GM12875 (cell line): ENCODE measurements around the gene DPP10.

ENCODE experiments used
- H3K4me3 ChIP-seq: one replicate; pipeline ENCODE4 v1.5.1; 2011; ENCODE audit warnings: low read depth, low read length, control low read depth
- TF ChIP-seq, protein P1 (sequence below): IDR thresholded peaks from 2 replicates; pipeline ENCODE4 v1.5.1; 2011; ENCODE audit warnings: low read depth, mild to moderate bottlenecking, control low read depth, inconsistent platforms, low read length, moderate library complexity, borderline replicate concordance; ENCODE audit not compliant: insufficient read depth

Gene DPP10

DNA sequence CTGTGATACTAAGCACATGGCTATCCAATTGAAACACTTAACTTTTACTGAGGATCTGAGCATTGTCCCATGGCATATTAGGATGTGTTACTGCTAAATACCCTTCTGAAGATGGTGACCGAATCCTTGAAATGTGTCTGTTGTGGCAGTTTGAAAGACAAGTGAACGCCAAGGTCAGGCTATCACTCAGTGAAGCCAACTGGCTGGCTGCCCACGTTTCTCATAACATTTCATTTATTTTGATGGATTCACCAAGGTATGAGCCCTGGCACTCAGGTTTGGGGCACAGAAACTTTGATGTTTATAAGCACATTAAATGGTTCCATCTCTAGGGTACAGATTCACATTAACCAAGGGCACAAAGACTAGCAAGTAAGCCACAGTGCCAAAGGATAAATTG is 850.3 kb downstream of the DPP10 start:
- TF ChIP-seq, protein P1, sequence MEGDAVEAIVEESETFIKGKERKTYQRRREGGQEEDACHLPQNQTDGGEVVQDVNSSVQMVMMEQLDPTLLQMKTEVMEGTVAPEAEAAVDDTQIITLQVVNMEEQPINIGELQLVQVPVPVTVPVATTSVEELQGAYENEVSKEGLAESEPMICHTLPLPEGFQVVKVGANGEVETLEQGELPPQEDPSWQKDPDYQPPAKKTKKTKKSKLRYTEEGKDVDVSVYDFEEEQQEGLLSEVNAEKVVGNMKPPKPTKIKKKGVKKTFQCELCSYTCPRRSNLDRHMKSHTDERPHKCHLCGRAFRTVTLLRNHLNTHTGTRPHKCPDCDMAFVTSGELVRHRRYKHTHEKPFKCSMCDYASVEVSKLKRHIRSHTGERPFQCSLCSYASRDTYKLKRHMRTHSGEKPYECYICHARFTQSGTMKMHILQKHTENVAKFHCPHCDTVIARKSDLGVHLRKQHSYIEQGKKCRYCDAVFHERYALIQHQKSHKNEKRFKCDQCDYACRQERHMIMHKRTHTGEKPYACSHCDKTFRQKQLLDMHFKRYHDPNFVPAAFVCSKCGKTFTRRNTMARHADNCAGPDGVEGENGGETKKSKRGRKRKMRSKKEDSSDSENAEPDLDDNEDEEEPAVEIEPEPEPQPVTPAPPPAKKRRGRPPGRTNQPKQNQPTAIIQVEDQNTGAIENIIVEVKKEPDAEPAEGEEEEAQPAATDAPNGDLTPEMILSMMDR = no peak
- H3K4me3 ChIP-seq = no peak overlapping the region

DNA sequence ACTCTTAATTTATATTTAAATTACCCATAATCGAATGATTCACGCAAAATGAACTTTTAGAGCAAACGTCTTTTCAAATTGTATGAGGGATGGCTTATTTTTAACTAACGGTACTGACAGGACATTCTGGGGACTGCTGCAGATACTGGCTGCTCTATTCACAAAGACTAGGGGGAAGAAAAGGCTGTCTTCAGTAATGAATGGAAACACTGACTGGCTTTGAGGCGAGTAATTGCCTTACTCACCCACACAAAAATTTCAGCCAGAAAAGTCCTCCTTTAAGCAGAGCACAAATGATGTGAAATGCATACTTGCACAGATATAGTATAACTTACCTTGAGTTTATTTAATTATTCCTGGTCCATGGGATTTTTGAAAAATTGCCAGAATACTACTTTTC is 852.6 kb downstream of the DPP10 start:
- TF ChIP-seq, protein P1 = no peak
- H3K4me3 ChIP-seq = no peak overlapping the region

DNA sequence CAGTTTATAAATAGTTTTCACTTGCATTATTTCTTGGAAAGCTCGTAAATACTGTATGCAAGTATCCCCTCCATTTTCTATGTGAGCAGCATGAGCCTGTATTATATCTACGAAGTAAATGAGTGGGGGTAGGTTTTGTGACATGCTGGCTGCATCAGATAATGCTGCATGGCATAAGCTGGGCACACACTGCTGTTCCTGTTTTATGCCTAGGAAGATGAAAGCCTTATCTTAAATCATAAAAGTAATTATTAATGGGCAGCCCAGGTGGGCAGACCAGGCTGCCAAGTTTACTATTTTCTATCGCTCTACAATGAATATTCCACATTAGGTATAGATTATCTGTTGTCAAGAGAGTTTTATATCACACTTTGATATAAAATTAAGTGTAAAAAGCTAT is 854.6 kb downstream of the DPP10 start:
- TF ChIP-seq, protein P1 = no peak
- H3K4me3 ChIP-seq = no peak overlapping the region

DNA sequence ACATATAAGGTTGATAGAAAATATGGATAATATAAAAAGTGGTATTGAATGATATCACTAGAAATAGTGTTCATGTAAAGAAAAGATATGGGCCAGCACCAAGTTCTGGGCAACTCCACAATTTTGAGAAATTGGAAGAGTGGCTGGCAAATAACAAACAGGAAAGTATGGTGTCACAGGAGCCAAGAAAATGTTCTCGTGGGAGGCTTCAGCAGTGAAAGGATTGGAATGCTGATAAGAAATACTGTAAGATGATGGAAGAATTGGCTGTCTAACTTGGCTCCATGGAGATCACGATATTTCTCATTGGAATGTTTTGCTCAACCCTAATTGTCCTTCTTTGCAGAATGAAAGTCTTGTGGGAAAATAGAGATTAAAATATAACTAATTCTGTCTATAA is 856.8 kb downstream of the DPP10 start:
- TF ChIP-seq, protein P1 = no peak
- H3K4me3 ChIP-seq = no peak overlapping the region

DNA sequence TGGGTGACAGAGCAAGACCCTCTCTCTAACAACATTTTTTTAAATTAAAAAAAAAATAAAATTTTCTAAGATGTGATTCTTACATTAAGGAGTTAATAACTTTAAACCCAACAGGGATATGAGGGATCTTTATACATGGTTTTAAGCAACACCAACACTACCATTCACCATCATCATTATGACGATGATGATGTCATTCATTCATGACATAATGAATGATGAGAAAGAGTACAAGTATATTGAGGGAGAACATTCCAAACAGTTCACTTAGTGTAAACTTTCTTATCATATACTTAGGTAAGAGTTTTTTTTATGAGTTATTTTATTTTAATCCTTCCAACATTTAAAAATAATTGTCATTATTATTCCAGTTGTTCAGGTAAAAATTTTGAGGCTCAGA is 863.3 kb downstream of the DPP10 start:
- TF ChIP-seq, protein P1 = no peak
- H3K4me3 ChIP-seq = no peak overlapping the region

DNA sequence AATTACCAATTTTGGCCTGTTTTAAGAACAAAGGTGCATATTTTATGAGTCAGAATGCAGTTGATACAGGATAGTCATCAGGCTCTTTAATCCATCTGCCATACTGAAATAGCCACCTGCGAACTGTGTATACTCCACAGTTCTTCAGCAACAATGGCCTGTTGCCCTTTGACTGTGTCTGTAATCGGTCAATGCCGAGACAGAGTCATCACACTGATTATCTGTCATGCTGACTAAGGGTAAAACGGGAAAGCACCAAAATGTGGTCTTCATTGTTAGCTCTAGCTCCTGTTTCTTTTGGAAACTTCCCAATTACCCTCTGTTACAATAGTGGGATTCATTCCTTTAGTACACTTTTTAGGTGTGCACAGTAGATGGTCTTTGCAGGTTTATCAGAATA is 871.7 kb downstream of the DPP10 start:
- no peak overlapping the region for H3K4me3 ChIP-seq
- TF ChIP-seq, protein P1 = no peak

DNA sequence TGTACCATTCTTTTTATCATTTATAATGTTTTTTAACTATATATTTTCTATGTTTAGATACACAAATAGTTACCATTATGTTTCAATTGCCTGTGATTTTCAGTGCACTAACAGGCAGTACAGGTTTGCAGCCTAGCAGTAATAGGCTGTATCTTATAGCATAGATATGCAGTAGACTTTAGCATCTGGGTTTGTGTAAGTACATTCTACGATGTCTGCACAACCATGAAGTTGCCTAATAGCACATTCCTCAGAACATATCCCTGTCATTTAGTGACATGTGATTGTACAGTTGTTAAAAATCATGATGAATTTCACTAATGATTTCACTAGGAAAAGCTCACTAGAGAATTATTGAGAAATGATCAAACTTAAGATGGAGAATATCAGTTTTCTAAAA is 884.6 kb downstream of the DPP10 start:
- TF ChIP-seq, protein P1 = no peak
- no peak overlapping the region for H3K4me3 ChIP-seq
